H1 (cell line): Measurements from ENCODE around the gene SLC37A1. TPM values are rescaled to one million over a fixed set of nuclear protein-coding genes. Genes with fewer than 3 reads are reported as not detected.

Experiments
- CHD2 ChIP-seq: IDR thresholded peaks from 2 replicates; pipeline ENCODE4 v1.6.1; 2012; ENCODE audit warnings: low read length, improper control_type of control experiment
- EP300 ChIP-seq, 2 experiments: IDR thresholded peaks; 1 replicate in 1 of 2; 2 replicates in 1 of 2; pipeline ENCODE4 v1.6.1; 2011 to 2012; ENCODE audit warnings: low read depth in 2 of 2, low read length in 2 of 2, mild to moderate bottlenecking in 2 of 2, borderline replicate concordance in 1 of 2, inconsistent platforms in 1 of 2, moderate library complexity in 1 of 2
- HDAC2 ChIP-seq, 2 experiments: fragments of 300-600 bp in 1 of 2; sonication (generic) in 1 of 2; IDR thresholded peaks; 2 replicates each; pipeline ENCODE4 v1.6.1; 2011 to 2012; ENCODE audit warnings: low read depth in 2 of 2, low read length in 2 of 2, mild to moderate bottlenecking in 2 of 2, moderate library complexity in 2 of 2, borderline replicate concordance in 1 of 2, inconsistent platforms in 1 of 2
- JUND ChIP-seq: IDR thresholded peaks from 2 replicates; pipeline ENCODE4 v1.6.1; 2011; ENCODE audit warnings: mild to moderate bottlenecking, improper control_type of control experiment, low read length
- KDM1A ChIP-seq: fragments of 200-600, 300-600 bp; sonication (generic); IDR thresholded peaks from 2 replicates; pipeline ENCODE4 v1.7.1; 2016; ENCODE audit warnings: mild to moderate bottlenecking, low read length, borderline replicate concordance
- POLR2A ChIP-seq, 2 experiments: IDR thresholded peaks; 1 replicate in 1 of 2; 2 replicates in 1 of 2; pipeline ENCODE4 v1.6.1; 2011; ENCODE audit warnings: low read depth in 2 of 2, low read length in 2 of 2, mild to moderate bottlenecking in 2 of 2; ENCODE audit errors: control extremely low read depth in 1 of 2
- POLR2AphosphoS5 ChIP-seq: IDR thresholded peaks from 2 replicates; pipeline ENCODE4 v1.6.1; 2011; ENCODE audit warnings: low read depth, low read length
- SAP30 ChIP-seq: fragments of 300-600 bp; sonication (generic); IDR thresholded peaks from 2 replicates; pipeline ENCODE4 v1.7.1; 2012; ENCODE audit warnings: low read length, moderate library complexity, mild to moderate bottlenecking, inconsistent platforms; ENCODE audit not compliant: insufficient read depth, insufficient replicate concordance
- SRF ChIP-seq: IDR thresholded peaks from 2 replicates; pipeline ENCODE4 v1.6.1; 2011; ENCODE audit warnings: mild to moderate bottlenecking, low read depth, low read length, moderate library complexity
- TAF7 ChIP-seq: optimal IDR thresholded peaks from 2 replicates; pipeline ENCODE3; 2011; ENCODE audit warnings: low read depth, mild to moderate bottlenecking, inconsistent platforms, low read length, moderate library complexity, borderline replicate concordance
- polyA plus RNA-seq, 7 experiments: library from polyadenylated mRNA; depleted of rRNA in 3 of 7; stranded (reverse) in 5 of 7; unstranded in 2 of 7; fragments of >200 nt in 5 of 7; fragments of 200-250 nt in 2 of 7; gene quantifications; 1 replicate in 5 of 7; 2 replicates in 1 of 7; 4 replicates in 1 of 7; pipeline versions ENCODE4 v1.2.1 to v1.2.3, GENCODE V29; 2011 to 2013; ENCODE audit warnings: missing spikeins in 2 of 7, mixed read lengths in 2 of 7
- total RNA-seq: library from RNA; stranded (reverse); fragmentation: NEBNext Ultra II Directional; extraction: Animal tissue kit (Norgen Biotek cat#: 25700); gene quantifications from 2 replicates; pipeline ENCODE4 v1.2.1, GENCODE V29; 2021
- TF ChIP-seq, protein P1 (sequence below): IDR thresholded peaks from 2 replicates; pipeline ENCODE4 v1.6.1; 2011; ENCODE audit warnings: low read depth, mild to moderate bottlenecking, low read length; ENCODE audit not compliant: insufficient read depth

SLC37A1 gene
- total and polyA plus RNA-seq, 2 of the 8 experiments (the other 6 are each of a cell fraction or from before 2014, with no cell fraction given): 15.6 to 30.9 TPM

- TF ChIP-seq, protein P1, sequence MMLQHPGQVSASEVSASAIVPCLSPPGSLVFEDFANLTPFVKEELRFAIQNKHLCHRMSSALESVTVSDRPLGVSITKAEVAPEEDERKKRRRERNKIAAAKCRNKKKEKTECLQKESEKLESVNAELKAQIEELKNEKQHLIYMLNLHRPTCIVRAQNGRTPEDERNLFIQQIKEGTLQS: no peak
- no peak for TF ChIP-seq CHD2
- no peak for TF ChIP-seq HDAC2 (IDR thresholded peaks at IDR 0.05; ENCODE audit: borderline replicate concordance in 1 of 2, low read depth in 2 of 2, low read length in 2 of 2)
- no peak for TF ChIP-seq SAP30
- no peak for TF ChIP-seq POLR2AphosphoS5
- TF ChIP-seq SRF: no peak
- no peak for TF ChIP-seq JUND
- no peak for TF ChIP-seq TAF7
- TF ChIP-seq EP300 (IDR thresholded peaks at IDR 0.05; ENCODE audit: borderline replicate concordance in 1 of 2, low read depth in 2 of 2, low read length in 2 of 2): no peak
- no peak for TF ChIP-seq KDM1A
- no peak for TF ChIP-seq POLR2A (IDR thresholded peaks at IDR 0.05; ENCODE audit: control extremely low read depth in 1 of 2, low read depth in 2 of 2, low read length in 2 of 2)
These were observed 33.6 kb downstream of the SLC37A1 start (continued) for GRCh38 chr21:42547001-42547905.
